Measurements from ENCODE around the gene SERPINE1.

- TF ChIP-seq ZKSCAN1 (IDR thresholded peaks at IDR 0.05; ENCODE audit: low read length) (no peak), ZNF841 (CRISPR knock-in tag; IDR thresholded peaks at IDR 0.05; ENCODE audit: borderline replicate concordance) (no peak), CEBPZ (IDR thresholded peaks at IDR 0.05; ENCODE audit: low read length) (no peak), ZFP90 (CRISPR knock-in tag; IDR thresholded peaks at IDR 0.05; ENCODE audit: borderline replicate concordance) (no peak), YY1 (IDR thresholded peaks at IDR 0.05; ENCODE audit: insufficient read depth, insufficient replicate concordance, low read depth, low read length) (no peak), DNMT1 (CRISPR knock-in tag; IDR thresholded peaks at IDR 0.05) (no peak), JUNB (CRISPR knock-in tag; IDR thresholded peaks at IDR 0.05; ENCODE audit: borderline replicate concordance) (no peak), NBN (conservative IDR thresholded peaks at IDR 0.05) (no peak)
Observed at GRCh38 chr7:101088858-101089529, 37.9 kb upstream of the SERPINE1 start.

Measured in HepG2 (cell line).